Activated naive CD8-positive, alpha-beta T cell treated with anti-CD3 and anti-CD28 coated beads, Interleukin-2, amount 10 ng/mL, durations not matched to agents 7 days and 5 days (primary cell): Measurements from ENCODE around the gene RUNX1. TPM values are rescaled to one million over a fixed set of nuclear protein-coding genes. Genes with fewer than 3 reads are reported as not detected.
A peak's percentile ranks its signal among the peaks of the same experiment; 100 is the strongest.

ENCODE experiments used
- ATAC-seq: fragments of 150-1000 bp; cut with Tn5 transposase; one replicate; pipeline ENCODE4 v1.10.0; 2021; ENCODE audit warnings: low read depth, moderate library complexity
- POLR2A ChIA-PET: fragments of 350-600 bp; sonication (Branson Sonifier 250); formaldehyde crosslinking; loops from one replicate; lab custom pipeline; 2021; ENCODE audit warnings: antibody characterized with exemption; lab: Charles Lee
- DNase-seq: peaks from one replicate; pipeline ENCODE4 v3.0.0; 2021
- H3K27ac Mint-ChIP-seq: one replicate; pipeline ENCODE4 v1.8.0; 2022; ENCODE audit warnings: mild to moderate bottlenecking, mixed read lengths
- H3K27me3 Mint-ChIP-seq: one replicate; pipeline ENCODE4 v1.8.0; 2022; ENCODE audit warnings: mild to moderate bottlenecking, moderate library complexity, mixed read lengths
- H3K36me3 Mint-ChIP-seq: one replicate; pipeline ENCODE4 v1.8.0; 2021; ENCODE audit warnings: mild to moderate bottlenecking, mixed read lengths
- H3K4me1 Mint-ChIP-seq: one replicate; pipeline ENCODE4 v1.8.0; 2021; ENCODE audit warnings: mixed read lengths
- H3K4me3 Mint-ChIP-seq: one replicate; pipeline ENCODE4 v1.8.0; 2022; ENCODE audit warnings: mild to moderate bottlenecking, moderate library complexity, mixed read lengths
- H3K9me3 Mint-ChIP-seq: one replicate; pipeline ENCODE4 v1.8.0; 2021; ENCODE audit warnings: mixed read lengths
- total RNA-seq, 2 experiments: library from RNA; stranded (reverse); gene quantifications; one replicate each; pipeline ENCODE4 v1.2.3, GENCODE V29; 2021

RUNX1 gene
- total RNA-seq, 2 experiments from 2014 or later: 23.0 to 29.7 TPM

- Mint-ChIP-seq H3K36me3 (no peaks in the 10 kb centered on the region), H3K9me3 (no peaks in the 10 kb centered on the region), H3K27ac (peak overlapping the region; percentile 38), H3K4me1 (peaks cover 23% of the 10 kb centered on the region), H3K27me3 (peaks cover 9% of the 10 kb centered on the region), H3K4me3 (peak overlapping the region; percentile 93)
- DNase-seq (peak; percentile 46), ATAC-seq (no peak)
- POLR2A ChIA-PET: interaction anchor here (1.0 to 2.4 kb wide), 2 partner anchors 162 to 340 kb away, joined by 3 to 15 read pairs; partner anchors contain the start of gene RUNX1
Observed at GRCh38 chr21:34886240-34887104, 162.6 kb downstream of the RUNX1 start.

- ATAC-seq: no peak
- no peaks in the 10 kb centered on the region for H3K9me3 Mint-ChIP-seq
- no peak for DNase-seq
- no peak overlapping the region for H3K27ac Mint-ChIP-seq
- POLR2A ChIA-PET: no interaction called here
- peaks cover 20% of the 10 kb centered on the region for H3K4me1 Mint-ChIP-seq
- H3K36me3 Mint-ChIP-seq: no peaks in the 10 kb centered on the region
- H3K4me3 Mint-ChIP-seq: peak overlapping the region; percentile 93
- H3K27me3 Mint-ChIP-seq: peaks cover 5% of the 10 kb centered on the region
Observed at GRCh38 chr21:34885626-34886239, 163.4 kb downstream of the RUNX1 start.

- DNase-seq (no peak), ATAC-seq (no peak)
- Mint-ChIP-seq H3K27me3 (peaks cover 5% of the 10 kb centered on the region), H3K4me1 (peaks cover 20% of the 10 kb centered on the region), H3K4me3 (no peak overlapping the region), H3K27ac (no peak overlapping the region), H3K36me3 (no peaks in the 10 kb centered on the region), H3K9me3 (no peaks in the 10 kb centered on the region)
- POLR2A ChIA-PET: no interaction called here
Observed at GRCh38 chr21:34885125-34885524, 164.0 kb downstream of the RUNX1 start.

- Mint-ChIP-seq H3K27me3 (peaks cover 5% of the 10 kb centered on the region), H3K9me3 (no peaks in the 10 kb centered on the region), H3K4me3 (no peak overlapping the region), H3K36me3 (peaks cover 3% of the 10 kb centered on the region), H3K27ac (no peak overlapping the region), H3K4me1 (peaks cover 20% of the 10 kb centered on the region)
- POLR2A ChIA-PET: no interaction called here
- ATAC-seq (no peak), DNase-seq (no peak)
Observed at GRCh38 chr21:34884346-34884929, 164.7 kb downstream of the RUNX1 start.

GRCh38 chr21:34883491-34884271 is 165.4 kb downstream of the RUNX1 start:
- no peak overlapping the region for H3K27ac Mint-ChIP-seq
- no peaks in the 10 kb centered on the region for H3K9me3 Mint-ChIP-seq
- peaks cover 20% of the 10 kb centered on the region for H3K4me1 Mint-ChIP-seq
- H3K36me3 Mint-ChIP-seq: peaks cover 3% of the 10 kb centered on the region
- ATAC-seq: no peak
- H3K27me3 Mint-ChIP-seq: peaks cover 5% of the 10 kb centered on the region
- POLR2A ChIA-PET: no interaction called here
- H3K4me3 Mint-ChIP-seq: no peak overlapping the region
- DNase-seq: no peak

GRCh38 chr21:34882719-34883131 is 166.4 kb downstream of the RUNX1 start:
- Mint-ChIP-seq H3K4me1 (peaks cover 13% of the 10 kb centered on the region), H3K27ac (no peak overlapping the region), H3K9me3 (no peaks in the 10 kb centered on the region), H3K27me3 (no peaks in the 10 kb centered on the region), H3K36me3 (peaks cover 3% of the 10 kb centered on the region), H3K4me3 (no peak overlapping the region)
- POLR2A ChIA-PET: no interaction called here
- no peak for DNase-seq
- no peak for ATAC-seq

- H3K4me1 Mint-ChIP-seq: peaks cover 10% of the 10 kb centered on the region
- peaks cover 5% of the 10 kb centered on the region for H3K36me3 Mint-ChIP-seq
- no peak overlapping the region for H3K4me3 Mint-ChIP-seq
- H3K9me3 Mint-ChIP-seq: no peaks in the 10 kb centered on the region
- no peak overlapping the region for H3K27ac Mint-ChIP-seq
- H3K27me3 Mint-ChIP-seq: no peaks in the 10 kb centered on the region
- DNase-seq (no peak), ATAC-seq (no peak)
- POLR2A ChIA-PET: no interaction called here
Observed at GRCh38 chr21:34881839-34882371, 167.2 kb downstream of the RUNX1 start.

- peaks cover 10% of the 10 kb centered on the region for H3K4me1 Mint-ChIP-seq
- no peaks in the 10 kb centered on the region for H3K9me3 Mint-ChIP-seq
- no peak for DNase-seq
- ATAC-seq: no peak
- no peaks in the 10 kb centered on the region for H3K27me3 Mint-ChIP-seq
- POLR2A ChIA-PET: no interaction called here
- H3K27ac Mint-ChIP-seq: no peak overlapping the region
- H3K36me3 Mint-ChIP-seq: peaks cover 5% of the 10 kb centered on the region
- no peak overlapping the region for H3K4me3 Mint-ChIP-seq
Observed at GRCh38 chr21:34881421-34881820, 167.7 kb downstream of the RUNX1 start.

GRCh38 chr21:34880401-34880800 is 168.7 kb downstream of the RUNX1 start:
- H3K4me3 Mint-ChIP-seq: no peak overlapping the region
- POLR2A ChIA-PET: no interaction called here
- DNase-seq (no peak), ATAC-seq (no peak)
- peaks cover 5% of the 10 kb centered on the region for H3K36me3 Mint-ChIP-seq
- H3K27ac Mint-ChIP-seq: no peak overlapping the region
- H3K9me3 Mint-ChIP-seq: no peaks in the 10 kb centered on the region
- no peaks in the 10 kb centered on the region for H3K27me3 Mint-ChIP-seq
- peaks cover 8% of the 10 kb centered on the region for H3K4me1 Mint-ChIP-seq

GRCh38 chr21:34878940-34879339 is 170.2 kb downstream of the RUNX1 start:
- POLR2A ChIA-PET: no interaction called here
- H3K27me3 Mint-ChIP-seq: peaks cover 1% of the 10 kb centered on the region
- DNase-seq (no peak), ATAC-seq (no peak)
- H3K36me3 Mint-ChIP-seq: peaks cover 6% of the 10 kb centered on the region
- no peak overlapping the region for H3K4me3 Mint-ChIP-seq
- H3K9me3 Mint-ChIP-seq: no peaks in the 10 kb centered on the region
- peaks cover 8% of the 10 kb centered on the region for H3K4me1 Mint-ChIP-seq
- no peak overlapping the region for H3K27ac Mint-ChIP-seq

GRCh38 chr21:34878501-34878900 is 170.6 kb downstream of the RUNX1 start:
- Mint-ChIP-seq H3K9me3 (no peaks in the 10 kb centered on the region), H3K4me1 (peaks cover 6% of the 10 kb centered on the region), H3K36me3 (peaks cover 7% of the 10 kb centered on the region)

GRCh38 chr21:34877485-34878128 is 171.5 kb downstream of the RUNX1 start:
- Mint-ChIP-seq H3K4me3 (no peak overlapping the region), H3K36me3 (peaks cover 7% of the 10 kb centered on the region), H3K9me3 (no peaks in the 10 kb centered on the region), H3K27me3 (peaks cover 2% of the 10 kb centered on the region), H3K27ac (no peak overlapping the region), H3K4me1 (peaks cover under 1% of the 10 kb centered on the region)
- DNase-seq (no peak), ATAC-seq (no peak)
- POLR2A ChIA-PET: no interaction called here

More at GRCh38 chr21:34878501-34878900, 170.6 kb downstream of the RUNX1 start:
- H3K4me3 Mint-ChIP-seq: no peak overlapping the region
- DNase-seq (no peak), ATAC-seq (no peak)
- POLR2A ChIA-PET: no interaction called here
- H3K27me3 Mint-ChIP-seq: peaks cover 2% of the 10 kb centered on the region
- H3K27ac Mint-ChIP-seq: no peak overlapping the region
